Lower leg skin (tissue), 3 donors: Measurements from ENCODE around the gene LYL1.

ENCODE experiments used
- POLR2A ChIP-seq, 2 donors: fragments of 450-650 bp; IDR thresholded peaks; one replicate each; pipeline ENCODE4 v1.6.1; 2016 to 2017; ENCODE audit warnings: antibody characterized with exemption in 2 of 2, mild to moderate bottlenecking in 1 of 2, moderate library complexity in 1 of 2
- TF ChIP-seq, protein P1 (sequence below), 3 donors: fragments of 450-650 bp; IDR thresholded peaks; one replicate each; pipeline ENCODE4 v1.5.1; 2016; ENCODE audit warnings: antibody characterized with exemption in 3 of 3, mild to moderate bottlenecking in 3 of 3, moderate library complexity in 2 of 3

DNA sequence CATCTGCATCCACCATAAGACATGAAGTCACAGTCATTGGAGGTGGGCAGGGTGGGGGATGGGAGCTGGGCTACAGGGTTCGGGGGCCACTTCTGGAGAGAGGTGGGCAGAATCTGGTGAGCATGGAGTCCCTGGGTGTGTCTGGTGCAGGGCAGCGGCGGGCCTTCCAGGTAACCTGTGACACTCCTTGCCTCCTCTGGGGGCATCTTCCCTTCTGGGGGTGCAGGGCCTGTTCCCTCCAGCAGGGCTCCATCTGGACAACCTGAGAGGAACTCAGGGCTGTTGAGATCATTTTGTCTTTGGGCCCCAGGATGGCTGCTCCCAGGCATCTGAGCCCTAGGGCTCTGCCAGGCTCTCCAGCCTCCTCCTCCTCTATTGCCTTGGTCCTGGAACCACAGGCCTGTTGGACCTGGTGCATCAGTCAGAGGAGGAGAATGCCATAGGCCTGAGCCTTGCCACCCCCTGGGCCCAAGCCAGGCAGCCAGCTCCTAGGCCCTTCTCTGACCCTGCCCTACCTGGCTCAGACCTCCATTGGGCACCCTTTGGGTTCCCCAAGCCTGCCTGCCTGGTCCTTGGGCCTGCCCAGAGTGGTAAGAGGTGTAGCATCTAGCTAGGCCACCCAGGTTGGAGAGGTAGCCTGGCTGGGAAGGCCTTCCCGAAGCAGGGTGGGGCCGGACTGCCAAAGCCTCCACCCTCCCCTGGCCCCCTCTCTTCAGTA, 13.4 kb downstream of the LYL1 start:
- TF ChIP-seq POLR2A (IDR thresholded peaks at IDR 0.05): no peak
- TF ChIP-seq, protein P1, sequence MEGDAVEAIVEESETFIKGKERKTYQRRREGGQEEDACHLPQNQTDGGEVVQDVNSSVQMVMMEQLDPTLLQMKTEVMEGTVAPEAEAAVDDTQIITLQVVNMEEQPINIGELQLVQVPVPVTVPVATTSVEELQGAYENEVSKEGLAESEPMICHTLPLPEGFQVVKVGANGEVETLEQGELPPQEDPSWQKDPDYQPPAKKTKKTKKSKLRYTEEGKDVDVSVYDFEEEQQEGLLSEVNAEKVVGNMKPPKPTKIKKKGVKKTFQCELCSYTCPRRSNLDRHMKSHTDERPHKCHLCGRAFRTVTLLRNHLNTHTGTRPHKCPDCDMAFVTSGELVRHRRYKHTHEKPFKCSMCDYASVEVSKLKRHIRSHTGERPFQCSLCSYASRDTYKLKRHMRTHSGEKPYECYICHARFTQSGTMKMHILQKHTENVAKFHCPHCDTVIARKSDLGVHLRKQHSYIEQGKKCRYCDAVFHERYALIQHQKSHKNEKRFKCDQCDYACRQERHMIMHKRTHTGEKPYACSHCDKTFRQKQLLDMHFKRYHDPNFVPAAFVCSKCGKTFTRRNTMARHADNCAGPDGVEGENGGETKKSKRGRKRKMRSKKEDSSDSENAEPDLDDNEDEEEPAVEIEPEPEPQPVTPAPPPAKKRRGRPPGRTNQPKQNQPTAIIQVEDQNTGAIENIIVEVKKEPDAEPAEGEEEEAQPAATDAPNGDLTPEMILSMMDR (IDR thresholded peaks at IDR 0.05): no peak
